Measurements from ENCODE around the gene RIPK4. TPM values are rescaled to one million over a fixed set of nuclear protein-coding genes. Genes with fewer than 3 reads are reported as not detected.

Gene RIPK4
- total RNA-seq, 1 donor from 2014 or later = 2.9 TPM

GRCh38 chr21:41729701-41730366, 37.0 kb downstream of the RIPK4 start:
- DNase-seq = no peak
- no peak overlapping the region for H3K4me3 Mint-ChIP-seq (ENCODE audit: unreplicated experiment)
- no peak for TF ChIP-seq CTCF (IDR thresholded peaks at IDR 0.05; ENCODE audit: partially characterized antibody, unreplicated experiment)
- peaks cover 8% of the 10 kb centered on the region for H3K36me3 Mint-ChIP-seq (ENCODE audit: unreplicated experiment)
- H3K27ac Mint-ChIP-seq (ENCODE audit: unreplicated experiment) = no peak overlapping the region
- peaks cover 5% of the 10 kb centered on the region for H3K9me3 Mint-ChIP-seq (ENCODE audit: unreplicated experiment)
- H3K4me1 Mint-ChIP-seq (ENCODE audit: low read depth, unreplicated experiment) = peaks cover 3% of the 10 kb centered on the region
- H3K27me3 Mint-ChIP-seq (ENCODE audit: unreplicated experiment) = peaks cover 6% of the 10 kb centered on the region

- Mint-ChIP-seq H3K27me3 (ENCODE audit: unreplicated experiment) (peaks cover 6% of the 10 kb centered on the region), H3K4me1 (ENCODE audit: low read depth, unreplicated experiment) (peaks cover 3% of the 10 kb centered on the region), H3K4me3 (ENCODE audit: unreplicated experiment) (no peak overlapping the region), H3K36me3 (ENCODE audit: unreplicated experiment) (no peaks in the 10 kb centered on the region), H3K9me3 (ENCODE audit: unreplicated experiment) (peaks cover 4% of the 10 kb centered on the region), H3K27ac (ENCODE audit: unreplicated experiment) (no peak overlapping the region)
- no peak for DNase-seq
- TF ChIP-seq CTCF (IDR thresholded peaks at IDR 0.05; ENCODE audit: partially characterized antibody, unreplicated experiment) = no peak
These were observed 38.8 kb downstream of the RIPK4 start for GRCh38 chr21:41727784-41728763.

DNA sequence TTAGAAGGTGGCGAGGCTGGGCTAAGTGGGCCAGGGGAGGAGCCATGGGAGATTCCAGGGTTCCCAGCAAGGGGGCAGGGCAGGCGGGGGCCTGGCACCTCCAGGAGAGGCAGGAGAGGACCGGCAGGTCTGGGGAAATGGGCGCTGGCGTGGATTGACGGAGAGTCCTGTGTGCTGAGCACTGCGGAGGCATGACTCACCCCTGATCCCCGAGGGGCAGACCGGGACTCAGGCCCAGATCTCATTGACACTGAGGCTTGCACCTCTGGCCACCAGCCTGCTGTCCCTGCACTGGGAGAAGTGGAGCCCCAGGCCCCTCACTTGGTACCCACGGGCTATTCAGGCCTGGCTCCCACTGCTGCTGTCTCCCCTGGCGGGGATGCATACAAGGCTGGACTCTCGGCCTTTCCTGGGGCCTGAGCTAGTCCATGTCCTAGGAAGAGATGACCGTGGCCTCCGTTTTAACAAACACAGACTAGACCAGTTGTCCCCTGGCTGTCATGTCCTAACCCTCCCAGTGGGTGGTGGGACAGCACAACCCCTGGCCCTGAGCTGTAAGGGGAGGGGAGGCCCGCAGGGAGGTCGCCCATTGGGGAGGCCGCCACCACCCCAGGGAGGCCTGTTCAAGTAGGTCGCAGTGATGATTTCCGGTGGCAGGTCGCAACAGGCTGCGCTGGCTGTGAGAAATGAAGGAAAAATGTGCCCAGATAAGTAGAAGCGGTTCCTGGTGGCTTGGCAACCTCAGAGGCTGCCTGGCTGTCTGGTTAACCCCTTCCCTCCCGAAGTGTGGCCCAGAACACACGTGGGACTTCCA, 39.7 kb downstream of the RIPK4 start:
- Mint-ChIP-seq H3K27me3 (ENCODE audit: unreplicated experiment) (peaks cover 6% of the 10 kb centered on the region), H3K4me3 (ENCODE audit: unreplicated experiment) (no peak overlapping the region), H3K9me3 (ENCODE audit: unreplicated experiment) (no peaks in the 10 kb centered on the region), H3K27ac (ENCODE audit: unreplicated experiment) (no peak overlapping the region), H3K4me1 (ENCODE audit: low read depth, unreplicated experiment) (peaks cover 3% of the 10 kb centered on the region), H3K36me3 (ENCODE audit: unreplicated experiment) (no peaks in the 10 kb centered on the region)
- DNase-seq = peak; percentile 52
- TF ChIP-seq CTCF (IDR thresholded peaks at IDR 0.05; ENCODE audit: partially characterized antibody, unreplicated experiment) = no peak

DNA sequence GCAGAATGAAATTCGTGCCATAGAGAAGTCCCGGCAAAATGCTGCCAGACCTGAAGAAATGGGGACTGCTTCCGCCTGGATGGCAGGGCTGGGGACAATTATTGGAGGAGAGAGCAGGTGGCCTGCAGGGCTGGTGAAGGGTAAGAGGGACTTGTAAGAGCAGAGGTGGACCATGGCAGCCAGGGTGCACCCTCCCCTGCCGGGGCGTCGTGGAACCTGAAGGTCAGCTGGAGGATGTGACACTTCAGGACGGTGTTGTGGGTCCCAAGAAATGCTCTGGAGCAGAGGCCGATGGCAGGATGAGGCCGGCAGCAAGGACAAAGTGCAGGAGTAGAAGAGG, 40.3 kb downstream of the RIPK4 start:
- TF ChIP-seq CTCF (IDR thresholded peaks at IDR 0.05; ENCODE audit: partially characterized antibody, unreplicated experiment) = no peak
- Mint-ChIP-seq H3K36me3 (ENCODE audit: unreplicated experiment) (no peaks in the 10 kb centered on the region), H3K4me3 (ENCODE audit: unreplicated experiment) (no peak overlapping the region), H3K27me3 (ENCODE audit: unreplicated experiment) (peaks cover 8% of the 10 kb centered on the region), H3K27ac (ENCODE audit: unreplicated experiment) (no peak overlapping the region), H3K4me1 (ENCODE audit: low read depth, unreplicated experiment) (peaks cover 3% of the 10 kb centered on the region), H3K9me3 (ENCODE audit: unreplicated experiment) (peaks cover 2% of the 10 kb centered on the region)
- DNase-seq = no peak

Data from glutamatergic neuron (in vitro differentiated cells).